ENCODE data around the gene CDC42BPB. TPM values are rescaled to one million over a fixed set of nuclear protein-coding genes. Genes with fewer than 3 reads are reported as not detected.

The CDC42BPB gene
- total and polyA plus RNA-seq, 2 experiments from 2014 or later, result 13.0 to 106 TPM

DNA sequence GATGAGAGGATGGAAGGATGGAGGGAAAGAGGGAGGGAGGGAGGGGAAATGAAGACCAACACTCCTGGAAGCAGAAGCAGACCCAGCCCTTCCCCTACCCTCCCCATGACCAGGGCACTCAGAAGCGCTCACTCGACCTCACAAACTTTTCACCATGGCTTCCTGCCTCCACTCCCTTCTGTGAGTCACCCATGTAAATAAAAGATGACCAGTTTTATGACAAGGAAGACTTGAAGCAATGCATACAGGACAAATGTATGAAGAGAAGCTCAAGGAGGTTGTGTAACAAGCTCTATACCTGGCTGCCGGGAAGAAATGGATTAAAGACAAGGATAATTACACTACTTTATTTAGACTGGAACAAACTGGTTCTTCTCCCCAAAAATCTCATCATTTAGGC is 63.8 kb downstream of the CDC42BPB start:
- H3K27ac ChIP-seq, result peak overlapping the region; percentile 44
- peaks cover 23% of the 10 kb centered on the region for H3K36me3 ChIP-seq (ENCODE audit: low read depth)
- no peaks in the 10 kb centered on the region; the same call in 1 of the 2 replicates for H4K20me1 ChIP-seq (ENCODE audit: insufficient read depth)
- in situ Hi-C loops (cut with MboI), result no loop called here
- no peak overlapping the region for H3K4me3 ChIP-seq
- peaks cover 19% of the 10 kb centered on the region; the same call in 1 of the 2 replicates for H3K4me1 ChIP-seq (ENCODE audit: insufficient read depth)
- no peaks in the 10 kb centered on the region for H3K9me2 ChIP-seq (ENCODE audit: insufficient read depth)
- H3K27me3 ChIP-seq (replicated peaks; ENCODE audit: insufficient read depth), result no peaks in the 10 kb centered on the region
- TF ChIP-seq EZH2phosphoT487 (IDR thresholded peaks at IDR 0.05; ENCODE audit: insufficient read depth, low read depth) (no peak), EZH2 (IDR thresholded peaks at IDR 0.05; ENCODE audit: insufficient read depth, poor library complexity, severe bottlenecking) (no peak)
- H2AFZ ChIP-seq, result no peak overlapping the region
- no peak overlapping the region for H3K4me2 ChIP-seq (ENCODE audit: unreplicated experiment)
- H3K9ac ChIP-seq, result no peak overlapping the region
- H3K9me3 ChIP-seq (ENCODE audit: low read depth), result no peaks in the 10 kb centered on the region
- peak; percentile 82 for DNase-seq
- peaks cover 29% of the 10 kb centered on the region for H3F3A ChIP-seq (ENCODE audit: insufficient read depth)
- H3K79me2 ChIP-seq (ENCODE audit: insufficient read depth), result peaks cover 87% of the 10 kb centered on the region
- WGBS, 2 experiments (ENCODE audit: low coverage in 1 of 2, low lambda C conversion rate in 2 of 2, missing lambda C conversion rate in 2 of 2), result 43 to 59% methylated on average over 3 of the region's 3 CpGs

DNA sequence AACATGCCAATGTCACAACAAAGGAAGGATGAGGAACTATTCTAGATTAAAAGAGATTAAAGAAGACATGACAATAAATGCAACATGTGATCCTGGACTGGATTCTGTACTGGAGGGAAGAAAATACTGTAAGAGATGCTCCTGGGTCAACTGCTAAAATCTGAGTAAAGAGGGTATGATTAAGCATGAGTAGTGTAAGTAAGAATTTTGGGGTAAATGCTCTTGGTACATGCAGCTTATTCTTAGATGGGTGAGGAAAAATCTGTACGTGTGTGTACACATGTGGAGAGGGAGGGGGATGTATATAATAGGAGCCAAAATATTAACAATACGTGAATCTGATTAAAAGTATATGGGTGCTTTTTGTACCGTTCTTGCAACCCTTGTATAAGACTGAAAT is 66.0 kb downstream of the CDC42BPB start:
- Histone ChIP-seq H3K4me1 (ENCODE audit: insufficient read depth) (peaks cover 24% of the 10 kb centered on the region; the same call in 1 of the 2 replicates), H2AFZ (no peak overlapping the region), H3K36me3 (ENCODE audit: low read depth) (peaks cover 22% of the 10 kb centered on the region), H3K9me3 (ENCODE audit: low read depth) (no peaks in the 10 kb centered on the region), H4K20me1 (ENCODE audit: insufficient read depth) (no peaks in the 10 kb centered on the region; the same call in 1 of the 2 replicates), H3K4me3 (no peak overlapping the region), H3K9me2 (ENCODE audit: insufficient read depth) (no peaks in the 10 kb centered on the region), H3K27me3 (replicated peaks; ENCODE audit: insufficient read depth) (no peaks in the 10 kb centered on the region), H3F3A (ENCODE audit: insufficient read depth) (peaks cover 29% of the 10 kb centered on the region), H3K27ac (peak overlapping the region; percentile 9), H3K9ac (no peak overlapping the region), H3K4me2 (ENCODE audit: unreplicated experiment) (no peak overlapping the region), H3K79me2 (ENCODE audit: insufficient read depth) (peaks cover 90% of the 10 kb centered on the region)
- no peak for TF ChIP-seq EZH2 (IDR thresholded peaks at IDR 0.05; ENCODE audit: insufficient read depth, poor library complexity, severe bottlenecking)
- WGBS, 2 experiments (ENCODE audit: low coverage in 1 of 2, low lambda C conversion rate in 2 of 2, missing lambda C conversion rate in 2 of 2), result 39 to 46% methylated on average over 3 of the region's 3 CpGs
- peak; percentile 62 for DNase-seq
- in situ Hi-C loops (cut with MboI), result no loop called here

GRCh38 chr14:102988054-102988453 is 69.3 kb downstream of the CDC42BPB start:
- DNase-seq, result no peak
- Histone ChIP-seq H3K27ac (no peak overlapping the region), H4K20me1 (ENCODE audit: insufficient read depth) (no peaks in the 10 kb centered on the region; the same call in 1 of the 2 replicates), H3F3A (ENCODE audit: insufficient read depth) (peaks cover 20% of the 10 kb centered on the region), H3K9ac (no peak overlapping the region), H3K4me2 (ENCODE audit: unreplicated experiment) (no peak overlapping the region), H3K9me3 (ENCODE audit: low read depth) (no peaks in the 10 kb centered on the region), H3K4me3 (no peak overlapping the region), H3K36me3 (ENCODE audit: low read depth) (peaks cover 34% of the 10 kb centered on the region), H3K27me3 (replicated peaks; ENCODE audit: insufficient read depth) (no peaks in the 10 kb centered on the region), H3K4me1 (ENCODE audit: insufficient read depth) (peaks cover 13% of the 10 kb centered on the region; the same call in 1 of the 2 replicates), H2AFZ (no peak overlapping the region), H3K9me2 (ENCODE audit: insufficient read depth) (no peaks in the 10 kb centered on the region), H3K79me2 (ENCODE audit: insufficient read depth) (peaks cover 93% of the 10 kb centered on the region)
- in situ Hi-C loops (cut with MboI), result no loop called here
- WGBS, 2 experiments (ENCODE audit: low coverage in 1 of 2, low lambda C conversion rate in 2 of 2, missing lambda C conversion rate in 2 of 2), result 100% methylated on average over 1 of the region's 1 CpG
- TF ChIP-seq EZH2phosphoT487 (IDR thresholded peaks at IDR 0.05; ENCODE audit: insufficient read depth, low read depth) (no peak), EZH2 (IDR thresholded peaks at IDR 0.05; ENCODE audit: insufficient read depth, poor library complexity, severe bottlenecking) (no peak)

DNA sequence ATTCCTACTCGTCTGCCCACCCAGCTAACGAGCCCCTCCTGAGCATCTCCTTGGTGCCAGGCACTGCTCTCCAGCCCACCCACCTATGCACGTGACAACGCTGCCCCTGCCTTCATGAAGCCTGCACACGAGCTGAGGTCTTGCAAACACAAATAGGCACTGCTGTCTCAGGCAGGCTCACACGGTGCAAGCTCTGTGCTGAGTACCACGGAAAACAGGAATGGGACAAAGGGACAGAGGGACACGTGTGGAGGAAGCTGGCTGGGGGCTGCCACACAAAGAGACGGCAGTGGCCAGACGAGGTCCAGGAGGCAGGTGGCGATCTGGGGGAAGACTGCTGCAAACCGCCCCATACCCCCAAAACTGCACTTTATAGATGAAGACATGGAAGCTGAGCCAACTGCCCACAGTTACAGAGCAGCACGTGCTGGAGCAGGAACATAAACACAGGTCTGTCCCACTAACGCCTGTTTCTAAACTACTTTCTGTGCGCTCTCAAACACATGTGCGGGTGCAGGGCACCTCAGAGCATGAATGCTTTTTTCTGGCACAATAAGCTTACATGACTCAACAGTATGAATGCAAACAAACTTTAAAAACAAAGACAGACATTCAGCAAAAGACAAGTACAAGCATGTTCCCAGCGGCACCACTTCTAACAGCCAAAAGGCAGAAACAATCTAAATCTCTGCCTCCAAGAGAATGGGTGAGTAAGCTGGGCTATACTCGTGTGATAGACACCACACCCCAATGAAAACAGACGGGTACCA is 70.4 kb downstream of the CDC42BPB start:
- H4K20me1 ChIP-seq (ENCODE audit: insufficient read depth), result no peaks in the 10 kb centered on the region; the same call in 1 of the 2 replicates
- H3K4me2 ChIP-seq (ENCODE audit: unreplicated experiment), result no peak overlapping the region
- 89 to 91% methylated on average over 19 of the region's 19 CpGs for WGBS, 2 experiments (ENCODE audit: low coverage in 1 of 2, low lambda C conversion rate in 2 of 2, missing lambda C conversion rate in 2 of 2)
- peaks cover 93% of the 10 kb centered on the region for H3K79me2 ChIP-seq (ENCODE audit: insufficient read depth)
- H3F3A ChIP-seq (ENCODE audit: insufficient read depth), result peaks cover 16% of the 10 kb centered on the region
- no peaks in the 10 kb centered on the region for H3K9me3 ChIP-seq (ENCODE audit: low read depth)
- H3K27me3 ChIP-seq (replicated peaks; ENCODE audit: insufficient read depth), result no peaks in the 10 kb centered on the region
- peak; percentile 23 for DNase-seq
- H3K27ac ChIP-seq, result 0 out of 2 replicates have a peak overlapping the region, but pooled peaks have one; percentile 10
- H3K4me3 ChIP-seq, result no peak overlapping the region
- in situ Hi-C loops (cut with MboI), result no loop called here
- H3K9me2 ChIP-seq (ENCODE audit: insufficient read depth), result no peaks in the 10 kb centered on the region
- no peak overlapping the region for H3K9ac ChIP-seq
- H3K36me3 ChIP-seq (ENCODE audit: low read depth), result peaks cover 33% of the 10 kb centered on the region
- TF ChIP-seq EZH2phosphoT487 (IDR thresholded peaks at IDR 0.05; ENCODE audit: insufficient read depth, low read depth) (no peak), EZH2 (IDR thresholded peaks at IDR 0.05; ENCODE audit: insufficient read depth, poor library complexity, severe bottlenecking) (no peak)
- peaks cover 11% of the 10 kb centered on the region; the same call in 1 of the 2 replicates for H3K4me1 ChIP-seq (ENCODE audit: insufficient read depth)
- H2AFZ ChIP-seq, result no peak overlapping the region

Data from GM23248 (cell line).